ENCODE data around the gene PPARGC1A. TPM values are rescaled to one million over a fixed set of nuclear protein-coding genes. Genes with fewer than 3 reads are reported as not detected.
A peak's percentile ranks its signal among the peaks of the same experiment; 100 is the strongest.

The PPARGC1A gene
- total and polyA plus RNA-seq, 2 of the 13 experiments (the other 11 are each of a cell fraction or from before 2014, with no cell fraction given) = 20.7 to 37.3 TPM

- TF ChIP-seq RERE (CRISPR knock-in tag; IDR thresholded peaks at IDR 0.05; ENCODE audit: low read depth) (no peak), ZNF331 (CRISPR knock-in tag; IDR thresholded peaks at IDR 0.05) (0 out of 2 replicates have a peak, but pooled peaks have one; percentile 62), EED (CRISPR knock-in tag; IDR thresholded peaks at IDR 0.05) (0 out of 2 replicates have a peak, but pooled peaks have one; percentile 33), GATA4 (IDR thresholded peaks at IDR 0.05; ENCODE audit: borderline replicate concordance, low read depth) (peak; percentile 67; the same call in 1 of the 2 replicates), ZNF564 (CRISPR knock-in tag; IDR thresholded peaks at IDR 0.05) (0 out of 2 replicates have a peak, but pooled peaks have one; percentile 24), TARDBP (CRISPR knock-in tag; IDR thresholded peaks at IDR 0.05) (peak; percentile 64; the same call in 1 of the 2 replicates), SOX6 (IDR thresholded peaks at IDR 0.05) (no peak), SOX6 (CRISPR knock-in tag; IDR thresholded peaks at IDR 0.05) (peak; percentile 71), PAXIP1 (CRISPR knock-in tag; conservative IDR thresholded peaks at IDR 0.05) (peak; percentile 37; the same call in 1 of the 2 replicates), POLR2A (IDR thresholded peaks at IDR 0.05; ENCODE audit: insufficient read depth in 1 of 2, low read depth in 2 of 2, low read length in 2 of 2) (peak; percentile 89 to 95), YEATS4 (CRISPR knock-in tag; IDR thresholded peaks at IDR 0.05; ENCODE audit: borderline replicate concordance) (no peak), JDP2 (CRISPR knock-in tag; IDR thresholded peaks at IDR 0.05; ENCODE audit: borderline replicate concordance) (no peak), ZFP91 (CRISPR knock-in tag; IDR thresholded peaks at IDR 0.05; ENCODE audit: borderline replicate concordance) (no peak), ZXDC (CRISPR knock-in tag; IDR thresholded peaks at IDR 0.05) (no peak), SP2 (CRISPR knock-in tag; IDR thresholded peaks at IDR 0.05) (no peak), MIER2 (CRISPR knock-in tag; IDR thresholded peaks at IDR 0.05) (peak; percentile 43; the same call in 1 of the 2 replicates), NFYB (CRISPR knock-in tag; IDR thresholded peaks at IDR 0.05) (no peak)
These were observed at the start of gene PPARGC1A (continued) for GRCh38 chr4:23889814-23890341.

All from HepG2 (cell line).